Heart left ventricle (tissue), 16 donors: ENCODE measurements around the gene CCK. TPM values are rescaled to one million over a fixed set of nuclear protein-coding genes. Genes with fewer than 3 reads are reported as not detected.
A peak's percentile ranks its signal among the peaks of the same experiment; 100 is the strongest.

Experiments used
- ATAC-seq, 4 donors: fragments of 200-7000 bp; cut with Tn5 transposase; one replicate each; pipeline ENCODE4 v1.9.1; 2020 to 2022; ENCODE audit warnings: moderate library complexity in 4 of 4, mild to moderate bottlenecking in 3 of 4, moderate number of reproducible peaks in 1 of 4
- DNase-seq, 5 donors: peaks; one replicate each; pipeline ENCODE4 v3.0.0-alpha.2; 2020
- H3K27ac ChIP-seq, 12 donors: fragments of 200-600 bp; sonication (generic) in 4 of 12; one replicate each; pipeline versions ENCODE4 v1.5.0 to v1.8.0; 2016 to 2022; ENCODE audit warnings: mild to moderate bottlenecking in 2 of 12
- H3K27me3 ChIP-seq, 9 donors: fragments of 200-600 bp; sonication (generic) in 2 of 9; one replicate each; pipeline versions ENCODE4 v1.5.1 to v1.8.0; 2016 to 2022; ENCODE audit warnings: mild to moderate bottlenecking in 3 of 9
- H3K36me3 ChIP-seq, 9 donors: fragments of 200-600 bp; sonication (generic) in 2 of 9; one replicate each; pipeline versions ENCODE4 v1.5.0 to v1.8.0; 2018 to 2022; ENCODE audit warnings: mild to moderate bottlenecking in 2 of 9
- H3K4me1 ChIP-seq, 12 donors: fragments of 200-600 bp; sonication (generic) in 4 of 12; one replicate each; pipeline versions ENCODE4 v1.5.0 to v1.8.0; 2016 to 2022; ENCODE audit warnings: mild to moderate bottlenecking in 3 of 12
- H3K4me3 ChIP-seq, 12 donors: fragments of 200-600 bp; sonication (generic) in 4 of 12; one replicate each; pipeline versions ENCODE4 v1.5.0 to v1.8.0; 2017 to 2022; ENCODE audit warnings: mild to moderate bottlenecking in 9 of 12, moderate library complexity in 4 of 12
- H3K9me3 ChIP-seq, 12 donors: fragments of 200-600 bp; sonication (generic) in 4 of 12; one replicate each; pipeline versions ENCODE4 v1.5.0 to v1.8.0; 2016 to 2022; ENCODE audit warnings: mild to moderate bottlenecking in 1 of 12
- POLR2A ChIP-seq, 2 donors: fragments of 450-650 bp; IDR thresholded peaks; one replicate each; pipeline ENCODE4 v1.6.1; 2017; ENCODE audit warnings: antibody characterized with exemption in 2 of 2, mild to moderate bottlenecking in 2 of 2, moderate library complexity in 2 of 2
- WGBS, 4 donors: extraction: QIAGEN DNeasy Blood & Tissue Kit in 2 of 4; methylation state at CpG; one replicate each; pipeline versions ENCODE4 v1.1.5 to v1.1.7; 2013 to 2018; 5-methylcytosine and 5-hydroxymethylcytosine counted together
- intact Hi-C, 10 donors: fragments of 100-400 bp; cut with DNase I; formaldehyde crosslinking; loops; one replicate each; pipeline versions ENCODE4 v1.11.1 to v1.14.2; 2022
- polyA plus RNA-seq, 2 donors: library from polyadenylated mRNA; stranded (reverse); fragments of 200-250 nt; gene quantifications; one replicate each; pipeline ENCODE4 v1.2.3, GENCODE V29; 2013
- total RNA-seq, 9 donors: library from RNA; depleted of rRNA in 2 of 9; stranded (reverse); fragments of >200 nt in 2 of 9; fragmentation: NEBNext Ultra II Directional in 3 of 9; extraction: Animal tissue kit (Norgen Biotek cat#: 25700) in 3 of 9; gene quantifications; one replicate each; pipeline versions ENCODE4 v1.1.0 to v1.2.4, GENCODE V29; 2016 to 2023
- TF ChIP-seq, protein P1 (sequence below), 12 donors: fragments of 200-600 bp; sonication (generic) in 4 of 12; IDR thresholded peaks; one replicate each; pipeline versions ENCODE4 v1.5.0 to v1.8.0; 2018 to 2022; ENCODE audit warnings: antibody characterized with exemption in 12 of 12, mild to moderate bottlenecking in 5 of 12
- donor health status: ischemic (EF 13 %, LVEDD 7.1; RV severe dilation, severe dysfunction).
- donor health status: healthy with polysubstance abuse.
- donor health status: DM: no; HTN: yes; CAD: no.
- donor health status: DM: no; HTN: no; CAD: no.
- donor health status: ischemic (EF 25% LVEDD 6.9; RV normal size, moderate dysfunction).
- donor health status: ischemic (EF 25% LVEDD 5.7; RV mildly dilated, moderate dysfunction).
- donor health status: healthy.
- donor health status: DM: yes; HTN: yes; CAD: no.
- donor health status: ischemic (EF 35%, LVEDD 5.7; RV mildly dilated, moderate dysfunction).
- donor health status: nonischemic (EF 11% LVEDD 7.7; RV severe dilation, severe dysfunction).
- donor health status: DM: yes; HTN: yes; CAD: no.
- donor health status: PGD.
- donor health status: ischemic (EF 29% LVEDD 5.4; RV normal size, mild dysfunction).
- donor health status: nonischemic (EF 23%, LVEDD 6.1; RV moderate dilation, normal function).

CCK gene
- total and polyA plus RNA-seq, 11 donors = not detected

- intact Hi-C loops = no loop called here
- H3K36me3 ChIP-seq = no peaks in the 10 kb centered on the region
- H3K9me3 ChIP-seq = no peaks in the 10 kb centered on the region
- peak in 3 of 5 donors; percentile 36 to 69 (median 37) for DNase-seq
- peaks cover 0 to 21% (median 13%) of the 10 kb centered on the region in 12 donors for H3K4me1 ChIP-seq
- peaks cover 30 to 91% (median 60%) of the 10 kb centered on the region in 9 donors for H3K27me3 ChIP-seq
- H3K4me3 ChIP-seq = no peak overlapping the region
- no peak overlapping the region for H3K27ac ChIP-seq
- peak in 3 of 4 donors; percentile 53 to 63 (median 54) for ATAC-seq
- TF ChIP-seq POLR2A (IDR thresholded peaks at IDR 0.05) = no peak
- TF ChIP-seq, protein P1, sequence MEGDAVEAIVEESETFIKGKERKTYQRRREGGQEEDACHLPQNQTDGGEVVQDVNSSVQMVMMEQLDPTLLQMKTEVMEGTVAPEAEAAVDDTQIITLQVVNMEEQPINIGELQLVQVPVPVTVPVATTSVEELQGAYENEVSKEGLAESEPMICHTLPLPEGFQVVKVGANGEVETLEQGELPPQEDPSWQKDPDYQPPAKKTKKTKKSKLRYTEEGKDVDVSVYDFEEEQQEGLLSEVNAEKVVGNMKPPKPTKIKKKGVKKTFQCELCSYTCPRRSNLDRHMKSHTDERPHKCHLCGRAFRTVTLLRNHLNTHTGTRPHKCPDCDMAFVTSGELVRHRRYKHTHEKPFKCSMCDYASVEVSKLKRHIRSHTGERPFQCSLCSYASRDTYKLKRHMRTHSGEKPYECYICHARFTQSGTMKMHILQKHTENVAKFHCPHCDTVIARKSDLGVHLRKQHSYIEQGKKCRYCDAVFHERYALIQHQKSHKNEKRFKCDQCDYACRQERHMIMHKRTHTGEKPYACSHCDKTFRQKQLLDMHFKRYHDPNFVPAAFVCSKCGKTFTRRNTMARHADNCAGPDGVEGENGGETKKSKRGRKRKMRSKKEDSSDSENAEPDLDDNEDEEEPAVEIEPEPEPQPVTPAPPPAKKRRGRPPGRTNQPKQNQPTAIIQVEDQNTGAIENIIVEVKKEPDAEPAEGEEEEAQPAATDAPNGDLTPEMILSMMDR (IDR thresholded peaks at IDR 0.05) = no peak
- 9 to 12% (median 10%) methylated on average over 33 to 37 of the region's 37 CpGs for WGBS, 4 donors
Measured at GRCh38 chr3:42264399-42265058, 1.5 kb downstream of the CCK start.

- TF ChIP-seq, protein P1 (IDR thresholded peaks at IDR 0.05) = no peak
- no peak for TF ChIP-seq POLR2A (IDR thresholded peaks at IDR 0.05)
- H3K4me3 ChIP-seq = peak overlapping the region in 7 of 12 donors; percentile 2 to 21 (median 12)
- no peaks in the 10 kb centered on the region for H3K36me3 ChIP-seq
- intact Hi-C loops = no loop called here
- peaks cover 30 to 87% (median 64%) of the 10 kb centered on the region in 9 donors for H3K27me3 ChIP-seq
- no peak for DNase-seq
- no peaks in the 10 kb centered on the region for H3K9me3 ChIP-seq
- H3K4me1 ChIP-seq = peaks cover 0 to 21% (median 13%) of the 10 kb centered on the region in 12 donors
- WGBS, 4 donors = 11 to 16% (median 11%) methylated on average over 38 to 56 of the region's 56 CpGs
- H3K27ac ChIP-seq = no peak overlapping the region
- peak in 1 of 4 donors; percentile 31 for ATAC-seq
Measured at GRCh38 chr3:42263354-42264346, 2.3 kb downstream of the CCK start.

DNA sequence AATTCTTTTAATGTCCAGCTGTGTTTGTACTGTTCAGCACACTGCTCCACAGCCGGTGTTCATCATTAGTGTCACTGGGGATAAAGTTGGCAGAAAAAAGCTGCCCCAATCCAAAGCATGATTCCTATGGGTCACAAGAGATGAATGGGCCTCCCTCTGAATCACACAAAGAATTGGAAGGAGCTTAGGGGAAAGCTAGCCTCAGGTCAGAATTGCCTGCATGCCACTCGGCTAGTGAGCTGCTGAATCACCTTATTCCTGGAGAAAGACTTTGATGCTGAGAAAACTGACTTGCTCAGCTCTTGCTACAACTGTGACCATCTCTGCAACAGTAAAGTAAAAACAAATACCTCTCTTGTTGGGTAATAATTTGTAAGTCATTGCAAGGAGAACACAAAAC, 3.5 kb downstream of the CCK start:
- peaks cover 30 to 83% (median 68%) of the 10 kb centered on the region in 9 donors for H3K27me3 ChIP-seq
- TF ChIP-seq POLR2A (IDR thresholded peaks at IDR 0.05) = no peak
- TF ChIP-seq, protein P1 (IDR thresholded peaks at IDR 0.05) = no peak
- ATAC-seq (no peak), DNase-seq (no peak)
- no peaks in the 10 kb centered on the region for H3K9me3 ChIP-seq
- H3K27ac ChIP-seq = no peak overlapping the region
- no peak overlapping the region for H3K4me3 ChIP-seq
- no peaks in the 10 kb centered on the region for H3K36me3 ChIP-seq
- intact Hi-C loops = no loop called here
- peaks cover 0 to 21% (median 13%) of the 10 kb centered on the region in 12 donors for H3K4me1 ChIP-seq
- WGBS, 4 donors = 36 to 60% (median 50%) methylated on average over 2 of the region's 2 CpGs

DNA sequence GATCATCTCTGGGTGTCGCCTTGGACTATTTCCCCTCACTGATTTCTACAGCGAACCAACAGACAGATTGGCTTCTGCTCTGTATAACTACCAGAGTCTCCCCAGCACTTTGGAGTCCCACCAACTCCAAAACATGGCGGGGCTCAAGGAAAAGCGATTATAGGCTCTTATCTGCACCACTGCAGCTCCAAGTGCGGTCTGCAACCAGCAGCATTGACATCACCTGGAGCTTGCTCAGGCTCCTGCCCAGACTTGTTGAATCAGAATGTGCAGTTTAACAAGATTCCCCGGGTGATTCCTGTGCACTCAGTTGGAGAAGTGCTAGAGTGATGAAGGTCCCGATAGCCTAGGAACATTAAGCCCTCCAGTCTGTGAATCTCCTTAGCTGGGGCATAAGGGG, 9.0 kb downstream of the CCK start:
- no peak overlapping the region for H3K4me3 ChIP-seq
- ATAC-seq = no peak
- TF ChIP-seq POLR2A (IDR thresholded peaks at IDR 0.05) = no peak
- TF ChIP-seq, protein P1 (IDR thresholded peaks at IDR 0.05) = no peak
- no peaks in the 10 kb centered on the region for H3K4me1 ChIP-seq
- intact Hi-C loops = no loop called here
- H3K9me3 ChIP-seq = no peaks in the 10 kb centered on the region
- no peak overlapping the region for H3K27ac ChIP-seq
- peaks cover 0 to 49% (median 24%) of the 10 kb centered on the region in 9 donors for H3K27me3 ChIP-seq
- DNase-seq = no peak
- no peaks in the 10 kb centered on the region for H3K36me3 ChIP-seq
- WGBS, 4 donors = 55 to 69% (median 58%) methylated on average over 6 to 7 of the region's 7 CpGs
